DOHH2 (cell line): ENCODE measurements around the gene LTC4S.

ENCODE experiments used
- EZH2phosphoT487 ChIP-seq: fragments of 200-600 bp; sonication (generic); IDR thresholded peaks from 2 replicates; pipeline ENCODE4 v1.6.1; 2017; ENCODE audit warnings: borderline replicate concordance, mild to moderate bottlenecking, antibody characterized with exemption, low read length, moderate library complexity, mixed read lengths
- TF ChIP-seq, protein P1 (sequence below): fragments of 200-600 bp; sonication (generic); IDR thresholded peaks from one replicate; pipeline ENCODE4 v1.5.1; 2014; ENCODE audit warnings: antibody characterized with exemption, mild to moderate bottlenecking, low read depth, low read length; ENCODE audit not compliant: poor library complexity, severe bottlenecking

DNA sequence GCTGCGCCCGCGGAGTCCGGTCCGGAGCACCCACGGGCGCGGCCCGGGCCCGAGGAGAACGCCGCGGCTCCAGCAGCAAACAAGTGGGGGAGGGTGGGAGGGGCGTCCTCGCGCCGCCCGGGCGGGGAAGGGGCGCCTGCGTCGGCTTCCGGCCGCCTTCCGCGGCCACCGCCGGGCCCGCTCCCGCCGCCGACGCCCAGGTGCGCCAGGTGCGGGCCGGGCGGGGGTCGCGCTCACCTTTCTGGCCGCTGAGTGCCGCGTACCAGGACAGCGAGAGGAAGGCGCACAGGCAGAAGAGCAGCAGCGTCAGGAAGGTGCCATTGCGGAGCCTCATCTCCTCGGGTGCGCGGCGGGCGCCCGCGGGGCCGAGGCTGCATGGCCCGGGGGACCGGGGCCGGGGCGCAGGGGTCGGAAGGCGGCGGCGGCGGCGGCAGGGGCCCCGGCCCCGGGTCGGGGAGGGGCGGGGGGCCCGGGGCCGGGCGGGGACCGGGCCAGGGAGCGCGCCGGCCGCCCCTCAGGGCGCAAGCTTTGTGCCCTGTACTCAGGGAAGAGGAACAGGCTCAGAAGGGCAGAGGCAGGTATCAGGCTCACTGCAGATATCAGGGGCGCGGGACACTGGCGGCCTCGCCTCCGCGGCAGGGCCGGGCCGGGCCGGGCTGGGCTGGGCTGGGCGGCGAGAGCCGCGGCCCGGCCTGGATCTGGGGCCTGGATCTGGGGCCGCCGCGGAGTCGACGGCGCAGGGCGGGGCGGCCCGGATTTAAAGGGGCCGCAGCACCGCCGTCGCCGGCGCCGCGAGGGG lies 12.7 kb downstream of the LTC4S start, which contains the start of gene MGAT4B:
- TF ChIP-seq, protein P1, sequence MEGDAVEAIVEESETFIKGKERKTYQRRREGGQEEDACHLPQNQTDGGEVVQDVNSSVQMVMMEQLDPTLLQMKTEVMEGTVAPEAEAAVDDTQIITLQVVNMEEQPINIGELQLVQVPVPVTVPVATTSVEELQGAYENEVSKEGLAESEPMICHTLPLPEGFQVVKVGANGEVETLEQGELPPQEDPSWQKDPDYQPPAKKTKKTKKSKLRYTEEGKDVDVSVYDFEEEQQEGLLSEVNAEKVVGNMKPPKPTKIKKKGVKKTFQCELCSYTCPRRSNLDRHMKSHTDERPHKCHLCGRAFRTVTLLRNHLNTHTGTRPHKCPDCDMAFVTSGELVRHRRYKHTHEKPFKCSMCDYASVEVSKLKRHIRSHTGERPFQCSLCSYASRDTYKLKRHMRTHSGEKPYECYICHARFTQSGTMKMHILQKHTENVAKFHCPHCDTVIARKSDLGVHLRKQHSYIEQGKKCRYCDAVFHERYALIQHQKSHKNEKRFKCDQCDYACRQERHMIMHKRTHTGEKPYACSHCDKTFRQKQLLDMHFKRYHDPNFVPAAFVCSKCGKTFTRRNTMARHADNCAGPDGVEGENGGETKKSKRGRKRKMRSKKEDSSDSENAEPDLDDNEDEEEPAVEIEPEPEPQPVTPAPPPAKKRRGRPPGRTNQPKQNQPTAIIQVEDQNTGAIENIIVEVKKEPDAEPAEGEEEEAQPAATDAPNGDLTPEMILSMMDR: no peak
- TF ChIP-seq EZH2phosphoT487: no peak
